Neuronal stem cell (in vitro differentiated cells): ENCODE data around the gene ASCC3.

ENCODE experiments used
- DNase-seq: peaks from one replicate; pipeline ENCODE4 v3.0.0-alpha.2; 2013; ENCODE audit warnings: low spot score
- H2AFZ ChIP-seq: one replicate; pipeline ENCODE4 v1.6.1; 2013; ENCODE audit warnings: mild to moderate bottlenecking, low read length, inconsistent platforms
- H2AK5ac ChIP-seq: 2 replicates; pipeline ENCODE4 v1.6.1; 2013; ENCODE audit warnings: low read depth, mild to moderate bottlenecking, inconsistent platforms, low read length, moderate library complexity, mixed read lengths
- H2BK120ac ChIP-seq: 2 replicates; pipeline ENCODE4 v1.6.1; 2013; ENCODE audit warnings: low read depth, mild to moderate bottlenecking, inconsistent platforms, low read length, moderate library complexity, mixed read lengths
- H2BK12ac ChIP-seq: one replicate; pipeline ENCODE4 v1.6.1; 2013; ENCODE audit warnings: low read length, inconsistent platforms
- H2BK15ac ChIP-seq: 2 replicates; pipeline ENCODE4 v1.6.1; 2013; ENCODE audit warnings: mild to moderate bottlenecking, low read length, inconsistent platforms, mixed read lengths
- H2BK5ac ChIP-seq: one replicate; pipeline ENCODE4 v1.6.1; 2013; ENCODE audit warnings: inconsistent platforms, mild to moderate bottlenecking, low read length, moderate library complexity
- H3K14ac ChIP-seq: one replicate; pipeline ENCODE4 v1.6.1; 2013; ENCODE audit warnings: low read length, inconsistent platforms
- H3K18ac ChIP-seq: 2 replicates; pipeline ENCODE4 v1.6.1; 2013; ENCODE audit warnings: low read length, inconsistent platforms
- H3K23ac ChIP-seq: 2 replicates; pipeline ENCODE4 v1.6.1; 2013; ENCODE audit warnings: low read depth, mild to moderate bottlenecking, mixed read lengths, low read length, inconsistent platforms; ENCODE audit not compliant: poor library complexity
- H3K27ac ChIP-seq: replicated peaks from 3 replicates; pipeline ENCODE4 v1.5.1; 2013; ENCODE audit warnings: low read length, inconsistent platforms
- H3K27me3 ChIP-seq, 3 experiments: 2 replicates each; pipeline ENCODE4 v1.6.1; 2013; ENCODE audit warnings: low read length in 3 of 3, mild to moderate bottlenecking in 2 of 3, inconsistent platforms in 1 of 3, low read depth in 1 of 3, mixed read lengths in 1 of 3, moderate library complexity in 1 of 3; ENCODE audit not compliant: control insufficient read depth in 3 of 3, insufficient read depth in 3 of 3
- H3K36me3 ChIP-seq, 2 donors: replicated peaks in 1 of 2; 2 replicates each; pipeline ENCODE4 v1.6.1; 2013; ENCODE audit warnings: low read length in 2 of 2; ENCODE audit not compliant: control insufficient read depth in 2 of 2, insufficient read depth in 2 of 2
- H3K4ac ChIP-seq: 2 replicates; pipeline ENCODE4 v1.6.1; 2013; ENCODE audit warnings: inconsistent platforms, mild to moderate bottlenecking, low read length, moderate library complexity
- H3K4me1 ChIP-seq, 2 donors: 1 replicate in 1 of 2; 2 replicates in 1 of 2; pipeline ENCODE4 v1.6.1; 2013; ENCODE audit warnings: low read length in 2 of 2, low read depth in 1 of 2; ENCODE audit not compliant: control insufficient read depth in 2 of 2, insufficient read depth in 1 of 2
- H3K4me2 ChIP-seq: one replicate; pipeline ENCODE4 v1.6.1; 2013; ENCODE audit warnings: mild to moderate bottlenecking, low read length, inconsistent platforms; ENCODE audit not compliant: insufficient read depth, poor library complexity, severe bottlenecking
- H3K4me3 ChIP-seq, 2 donors: 2 replicates each; pipeline ENCODE4 v1.5.1; 2013; ENCODE audit warnings: low read length in 2 of 2, mild to moderate bottlenecking in 2 of 2, inconsistent platforms in 1 of 2, moderate library complexity in 1 of 2
- H3K79me1 ChIP-seq: one replicate; pipeline ENCODE4 v1.6.1; 2013; ENCODE audit warnings: low read depth, mild to moderate bottlenecking, inconsistent platforms, low read length, moderate library complexity
- H3K9ac ChIP-seq: one replicate; pipeline ENCODE4 v1.6.1; 2013; ENCODE audit warnings: mild to moderate bottlenecking, low read depth, low read length, inconsistent platforms; ENCODE audit not compliant: poor library complexity
- H3K9me3 ChIP-seq, 2 donors: replicated peaks in 1 of 2; 2 replicates each; pipeline versions ENCODE3 to v1.6.1; 2013; ENCODE audit warnings: low read length in 2 of 2, mild to moderate bottlenecking in 2 of 2, inconsistent platforms in 1 of 2, low read depth in 1 of 2, mixed read lengths in 1 of 2, moderate library complexity in 1 of 2; ENCODE audit not compliant: control insufficient read depth in 2 of 2, insufficient read depth in 1 of 2
- H4K8ac ChIP-seq: one replicate; pipeline ENCODE4 v1.6.1; 2013; ENCODE audit warnings: low read depth, mild to moderate bottlenecking, inconsistent platforms, low read length, moderate library complexity
- H4K91ac ChIP-seq: one replicate; pipeline ENCODE4 v1.6.1; 2013; ENCODE audit warnings: low read length, low read depth, mild to moderate bottlenecking, inconsistent platforms; ENCODE audit not compliant: poor library complexity
- WGBS, 2 donors: extraction: QIAGEN DNeasy Blood & Tissue Kit; methylation state at CpG; one replicate each; pipeline ENCODE4 v1.1.7; 2013; ENCODE audit warnings: missing lambda C conversion rate in 2 of 2, mixed read lengths in 1 of 2; ENCODE audit not compliant: insufficient read length in 2 of 2, insufficient replicate concordance in 1 of 2; ENCODE audit errors: extremely low coverage in 2 of 2; 5-methylcytosine and 5-hydroxymethylcytosine counted together

Gene ASCC3

DNA sequence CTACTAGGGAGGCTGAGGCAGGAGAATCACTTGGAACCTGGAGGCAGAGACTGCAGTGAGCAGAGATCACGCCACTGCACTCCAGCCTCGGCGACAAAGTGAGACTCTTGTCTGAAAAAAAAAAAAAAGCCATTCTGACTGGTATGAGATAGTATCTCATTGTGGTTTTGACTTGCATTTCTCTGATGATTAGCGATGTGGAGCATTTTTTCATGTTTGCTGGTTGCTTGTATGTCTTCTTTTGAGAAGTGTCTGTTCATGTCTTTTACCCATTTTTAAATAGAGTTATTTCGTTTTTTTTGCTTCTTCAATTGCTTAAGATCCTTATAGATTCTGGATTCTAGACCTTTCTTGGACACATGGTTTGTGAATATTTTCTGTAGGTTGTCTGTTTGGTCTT is 312.9 kb downstream of the ASCC3 start:
- H3K36me3 ChIP-seq, result peaks cover 0 to 50% of the 10 kb centered on the region in 2 donors
- no peak for DNase-seq

GRCh38 chr6:100566563-100566962 is 314.6 kb downstream of the ASCC3 start:
- no peak overlapping the region for H2AK5ac ChIP-seq
- no peak overlapping the region for H3K4me3 ChIP-seq
- no peak overlapping the region for H3K4me2 ChIP-seq

More for the DNA sequence above, 312.9 kb downstream of the ASCC3 start:
- Histone ChIP-seq H3K27me3 (no peaks in the 10 kb centered on the region), H3K27ac (no peak overlapping the region), H3K4me3 (no peak overlapping the region), H4K91ac (no peak overlapping the region), H2BK5ac (no peak overlapping the region), H2BK12ac (no peak overlapping the region), H3K23ac (no peak overlapping the region), H3K9me3 (no peaks in the 10 kb centered on the region), H2AFZ (no peak overlapping the region), H3K4me1 (no peaks in the 10 kb centered on the region), H3K4me2 (no peak overlapping the region), H2AK5ac (no peak overlapping the region), H3K4ac (no peak overlapping the region), H2BK120ac (no peak overlapping the region), H3K14ac (no peak overlapping the region), H3K79me1 (no peaks in the 10 kb centered on the region), H3K18ac (no peak overlapping the region), H2BK15ac (no peak overlapping the region), H3K9ac (no peak overlapping the region), H4K8ac (no peak overlapping the region)
- no CpG with 5 or more reads among the region's 5 CpGs for WGBS, 2 donors

DNA sequence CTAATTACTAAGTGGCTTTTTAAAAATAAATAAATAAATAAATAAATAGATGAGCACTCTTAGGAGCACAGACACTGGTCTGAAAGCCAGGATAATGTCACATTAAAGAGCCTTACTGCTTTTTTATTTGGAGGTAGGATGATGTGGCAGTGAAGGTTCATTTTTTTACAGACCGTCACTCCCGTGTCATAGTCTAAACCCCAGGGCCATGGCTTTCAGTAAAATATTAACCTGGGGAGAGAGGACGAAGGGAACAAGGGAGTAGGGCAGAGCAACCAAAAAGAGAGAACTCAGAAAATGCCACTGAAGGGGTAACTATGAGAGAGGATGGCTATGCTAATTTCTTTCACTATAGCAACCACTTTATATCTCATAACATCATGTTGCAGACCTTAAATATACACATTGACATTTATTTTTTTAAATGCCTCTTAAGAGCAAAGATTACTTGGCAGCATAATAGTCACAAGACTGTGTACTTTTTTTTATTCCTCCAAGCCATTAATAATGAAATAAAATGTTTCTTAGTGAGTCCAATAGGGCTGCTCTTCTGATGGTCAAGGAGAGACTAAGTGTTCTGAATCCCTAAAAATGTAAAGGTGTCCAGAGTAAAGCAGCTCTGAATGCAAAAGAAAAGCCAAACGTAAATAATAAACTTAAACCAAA is 315.6 kb downstream of the ASCC3 start:
- Histone ChIP-seq H2AFZ (no peak overlapping the region), H2AK5ac (no peak overlapping the region), H3K27ac (no peak overlapping the region), H3K4me3 (no peak overlapping the region), H3K4me1 (no peaks in the 10 kb centered on the region), H3K9ac (no peak overlapping the region), H3K4me2 (no peak overlapping the region), H3K14ac (no peak overlapping the region), H4K8ac (no peak overlapping the region), H3K4ac (no peak overlapping the region), H3K27me3 (no peaks in the 10 kb centered on the region), H3K36me3 (peaks cover 0 to 32% of the 10 kb centered on the region in 2 donors), H3K9me3 (no peaks in the 10 kb centered on the region), H3K79me1 (no peaks in the 10 kb centered on the region), H3K23ac (no peak overlapping the region), H2BK12ac (no peak overlapping the region), H2BK15ac (no peak overlapping the region), H2BK5ac (no peak overlapping the region), H4K91ac (no peak overlapping the region), H2BK120ac (no peak overlapping the region), H3K18ac (no peak overlapping the region)
- no peak for DNase-seq
- no CpG with 5 or more reads among the region's 4 CpGs for WGBS, 2 donors

More at GRCh38 chr6:100566563-100566962, 314.6 kb downstream of the ASCC3 start:
- Histone ChIP-seq H2BK5ac (no peak overlapping the region), H3K14ac (no peak overlapping the region), H2BK120ac (no peak overlapping the region), H3K23ac (no peak overlapping the region), H2AFZ (no peak overlapping the region), H2BK12ac (no peak overlapping the region), H3K36me3 (peaks cover 0 to 42% of the 10 kb centered on the region in 2 donors), H3K9me3 (no peaks in the 10 kb centered on the region), H4K91ac (no peak overlapping the region), H3K27me3 (no peaks in the 10 kb centered on the region), H3K4ac (no peak overlapping the region), H2BK15ac (no peak overlapping the region), H3K18ac (no peak overlapping the region), H4K8ac (no peak overlapping the region), H3K9ac (no peak overlapping the region), H3K4me1 (no peaks in the 10 kb centered on the region), H3K79me1 (no peaks in the 10 kb centered on the region), H3K27ac (no peak overlapping the region)
- DNase-seq, result no peak

- H3K14ac ChIP-seq, result no peak overlapping the region
- no peak overlapping the region for H2BK5ac ChIP-seq
- no peak overlapping the region for H4K91ac ChIP-seq
- no peak overlapping the region for H3K27ac ChIP-seq
- H2BK12ac ChIP-seq, result no peak overlapping the region
- H3K79me1 ChIP-seq, result no peaks in the 10 kb centered on the region
- H3K36me3 ChIP-seq, result peaks cover 0 to 15% of the 10 kb centered on the region in 2 donors
- no peak overlapping the region for H2BK120ac ChIP-seq
- H2BK15ac ChIP-seq, result no peak overlapping the region
- no peak overlapping the region for H3K4ac ChIP-seq
- no peak for DNase-seq
- no peak overlapping the region for H3K4me3 ChIP-seq
- no peak overlapping the region for H3K18ac ChIP-seq
- no peak overlapping the region for H2AFZ ChIP-seq
- H3K23ac ChIP-seq, result no peak overlapping the region
- H3K9ac ChIP-seq, result no peak overlapping the region
- H4K8ac ChIP-seq, result no peak overlapping the region
- H3K27me3 ChIP-seq, result peaks cover 0 to 10% (median 0%) of the 10 kb centered on the region in 3 experiments
- H2AK5ac ChIP-seq, result no peak overlapping the region
- H3K9me3 ChIP-seq, result peaks cover 0 to 11% of the 10 kb centered on the region in 2 donors
- no peaks in the 10 kb centered on the region for H3K4me1 ChIP-seq
- H3K4me2 ChIP-seq, result no peak overlapping the region
- WGBS, 2 donors, result no CpG with 5 or more reads among the region's 1 CpG
Measured at GRCh38 chr6:100559859-100560258, 321.3 kb downstream of the ASCC3 start.
